H9 (cell line): ENCODE measurements around the gene CACNB3. TPM values are rescaled to one million over a fixed set of nuclear protein-coding genes. Genes with fewer than 3 reads are reported as not detected.

ENCODE experiments used
- DNase-seq: peaks from one replicate; pipeline ENCODE4 v3.0.0-alpha.2; 2017
- H2AFZ ChIP-seq: one replicate; pipeline ENCODE4 v1.6.1; 2013; ENCODE audit warnings: mild to moderate bottlenecking, low read length, control low read depth, moderate library complexity
- H2AK5ac ChIP-seq: 2 replicates; pipeline ENCODE4 v1.6.1; 2013; ENCODE audit warnings: low read length, control low read depth, mixed read lengths; ENCODE audit not compliant: insufficient read length
- H2BK120ac ChIP-seq: one replicate; pipeline ENCODE4 v1.6.1; 2013; ENCODE audit warnings: low read depth, mild to moderate bottlenecking, low read length, control low read depth, inconsistent platforms; ENCODE audit not compliant: poor library complexity, severe bottlenecking
- H2BK12ac ChIP-seq: 2 replicates; pipeline ENCODE4 v1.6.1; 2013; ENCODE audit warnings: low read length, control low read depth, mixed read lengths, low read depth; ENCODE audit not compliant: insufficient read length
- H2BK15ac ChIP-seq: 2 replicates; pipeline ENCODE4 v1.6.1; 2013; ENCODE audit warnings: low read depth, low read length, control low read depth
- H2BK20ac ChIP-seq: one replicate; pipeline ENCODE4 v1.6.1; 2013; ENCODE audit warnings: low read depth, mild to moderate bottlenecking, low read length, control low read depth, inconsistent platforms; ENCODE audit not compliant: poor library complexity, severe bottlenecking
- H2BK5ac ChIP-seq: 2 replicates; pipeline ENCODE4 v1.6.1; 2013; ENCODE audit warnings: low read length, control low read depth, mixed read lengths; ENCODE audit not compliant: insufficient read length
- H3K14ac ChIP-seq: 2 replicates; pipeline ENCODE4 v1.6.1; 2013; ENCODE audit warnings: low read length, control low read depth; ENCODE audit not compliant: insufficient read depth
- H3K18ac ChIP-seq: 2 replicates; pipeline ENCODE4 v1.6.1; 2013; ENCODE audit warnings: low read depth, mild to moderate bottlenecking, mixed read lengths, low read length, control low read depth; ENCODE audit not compliant: insufficient read length
- H3K23ac ChIP-seq: 2 replicates; pipeline ENCODE4 v1.6.1; 2013; ENCODE audit warnings: low read length, control low read depth, mixed read lengths, low read depth; ENCODE audit not compliant: insufficient read length
- H3K23me2 ChIP-seq: 2 replicates; pipeline ENCODE4 v1.6.1; 2013; ENCODE audit warnings: low read depth, mild to moderate bottlenecking, mixed read lengths, low read length, control low read depth; ENCODE audit not compliant: insufficient read length, poor library complexity, severe bottlenecking
- H3K27ac ChIP-seq: 2 replicates; pipeline ENCODE4 v1.5.1; 2013; ENCODE audit warnings: low read length, control low read depth, mixed read lengths, low read depth; ENCODE audit not compliant: insufficient read length
- H3K27me3 ChIP-seq: 2 replicates; pipeline ENCODE4 v1.6.1; 2013; ENCODE audit warnings: low read length, control low read depth, inconsistent platforms; ENCODE audit not compliant: insufficient read depth
- H3K4ac ChIP-seq: 2 replicates; pipeline ENCODE4 v1.6.1; 2013; ENCODE audit warnings: low read depth, mild to moderate bottlenecking, control low read depth, inconsistent platforms, low read length, moderate library complexity
- H3K4me1 ChIP-seq: 2 replicates; pipeline ENCODE4 v1.6.1; 2013; ENCODE audit warnings: low read length, control low read depth, inconsistent platforms; ENCODE audit not compliant: insufficient read depth
- H3K4me2 ChIP-seq: 2 replicates; pipeline ENCODE4 v1.6.1; 2013; ENCODE audit warnings: low read length, control low read depth, mixed read lengths; ENCODE audit not compliant: insufficient read length, insufficient read depth
- H3K56ac ChIP-seq: 2 replicates; pipeline ENCODE4 v1.6.1; 2013; ENCODE audit warnings: low read depth, mild to moderate bottlenecking, mixed read lengths, low read length, control low read depth; ENCODE audit not compliant: insufficient read length
- H3K79me1 ChIP-seq: 2 replicates; pipeline ENCODE4 v1.6.1; 2013; ENCODE audit warnings: low read depth, mild to moderate bottlenecking, moderate library complexity, low read length, control low read depth, inconsistent platforms; ENCODE audit not compliant: insufficient read depth, poor library complexity, severe bottlenecking
- H3K79me2 ChIP-seq: 2 replicates; pipeline ENCODE4 v1.6.1; 2013; ENCODE audit warnings: low read length, control low read depth, inconsistent platforms; ENCODE audit not compliant: insufficient read depth
- H3K9ac ChIP-seq: 2 replicates; pipeline ENCODE4 v1.6.1; 2013; ENCODE audit warnings: low read length, control low read depth, mixed read lengths; ENCODE audit not compliant: insufficient read length; ENCODE audit errors: extremely low read depth
- H3K9me3 ChIP-seq: one replicate; pipeline ENCODE4 v1.6.1; 2013; ENCODE audit warnings: low read depth, low read length, inconsistent platforms; ENCODE audit not compliant: control insufficient read depth
- H3T11ph ChIP-seq: one replicate; pipeline ENCODE4 v1.6.1; 2013; ENCODE audit warnings: mild to moderate bottlenecking, low read length, control low read depth, inconsistent platforms
- H4K20me1 ChIP-seq: one replicate; pipeline ENCODE4 v1.6.1; 2013; ENCODE audit not compliant: control insufficient read depth, insufficient read length, insufficient read depth
- H4K5ac ChIP-seq: 2 replicates; pipeline ENCODE4 v1.6.1; 2013; ENCODE audit warnings: low read depth, mild to moderate bottlenecking, mixed read lengths, low read length, control low read depth; ENCODE audit not compliant: insufficient read length
- H4K8ac ChIP-seq: replicated peaks from 2 replicates; pipeline ENCODE4 v1.6.1; 2013; ENCODE audit warnings: low read length, control low read depth, mixed read lengths, low read depth; ENCODE audit not compliant: insufficient read length
- H4K91ac ChIP-seq: 2 replicates; pipeline ENCODE4 v1.6.1; 2013; ENCODE audit warnings: low read depth, mild to moderate bottlenecking, moderate library complexity, mixed read lengths, low read length, control low read depth; ENCODE audit not compliant: insufficient read length
- H3K27ac Mint-ChIP-seq, 3 experiments: 2 replicates in 2 of 3; 3 replicates in 1 of 3; pipeline ENCODE4 v1.8.0; 2020 to 2021; ENCODE audit warnings: mixed read lengths in 3 of 3, mild to moderate bottlenecking in 1 of 3, moderate library complexity in 1 of 3
- H3K27me3 Mint-ChIP-seq: 2 replicates; pipeline ENCODE4 v1.8.0; 2021; ENCODE audit warnings: low read depth, mild to moderate bottlenecking, moderate library complexity, mixed read lengths
- H3K36me3 Mint-ChIP-seq, 3 experiments: 2 replicates in 2 of 3; 3 replicates in 1 of 3; pipeline ENCODE4 v1.8.0; 2020 to 2021; ENCODE audit warnings: low read depth in 3 of 3, mixed read lengths in 3 of 3; ENCODE audit not compliant: insufficient read depth in 1 of 3
- H3K4me1 Mint-ChIP-seq, 2 experiments: 2 replicates each; pipeline ENCODE4 v1.8.0; 2020; ENCODE audit warnings: mixed read lengths in 2 of 2
- H3K4me3 Mint-ChIP-seq, 2 experiments: 2 replicates in 1 of 2; 3 replicates in 1 of 2; pipeline ENCODE4 v1.8.0; 2020 to 2021; ENCODE audit warnings: mild to moderate bottlenecking in 2 of 2, mixed read lengths in 2 of 2, moderate library complexity in 1 of 2
- H3K9me3 Mint-ChIP-seq, 2 experiments: 2 replicates in 1 of 2; 3 replicates in 1 of 2; pipeline ENCODE4 v1.8.0; 2020; ENCODE audit warnings: mild to moderate bottlenecking in 2 of 2, mixed read lengths in 2 of 2, moderate library complexity in 1 of 2
- WGBS: extraction: QIAGEN DNeasy Blood & Tissue Kit; methylation state at CpG from one replicate; pipeline ENCODE4 v1.1.7; 2013; ENCODE audit warnings: missing lambda C conversion rate, low lambda C conversion rate, mixed read lengths; ENCODE audit not compliant: insufficient read length; ENCODE audit errors: extremely low coverage; 5-methylcytosine and 5-hydroxymethylcytosine counted together
- total RNA-seq: library from RNA; stranded (reverse); gene quantifications from 2 replicates; pipeline ENCODE4 v1.2.1, GENCODE V29; 2021
- TF ChIP-seq, protein P1 (sequence below): fragments of 200-600 bp; sonication (generic); conservative IDR thresholded peaks from 3 replicates; pipeline ENCODE4 v1.8.0; 2021; ENCODE audit warnings: antibody characterized with exemption, mild to moderate bottlenecking

Gene CACNB3
- total RNA-seq, 1 experiment from 2014 or later, result 35.1 TPM

DNA sequence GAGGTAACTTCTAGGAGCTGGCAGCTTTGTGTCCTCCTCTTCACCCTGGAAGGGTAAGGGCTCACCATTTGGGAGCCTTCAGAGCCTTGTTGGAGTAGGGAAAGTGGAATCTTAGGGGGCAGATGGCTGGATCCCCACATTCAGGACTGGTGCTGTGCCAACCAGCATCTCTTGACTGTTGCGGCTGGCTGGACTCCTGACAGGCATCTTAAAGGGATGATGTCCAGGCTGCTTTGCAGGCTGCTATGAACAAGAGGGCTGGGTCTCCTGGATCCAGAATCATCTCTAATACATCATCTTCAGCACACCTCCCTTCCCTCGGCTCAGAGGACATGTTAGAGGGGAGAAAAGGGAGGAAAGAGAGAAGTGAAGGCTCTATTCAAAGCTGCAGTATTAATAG lies 4.4 kb downstream of the CACNB3 start:
- Histone ChIP-seq H2BK120ac (no peak overlapping the region), H3K23me2 (peaks cover 9% of the 10 kb centered on the region), H2BK15ac (no peak overlapping the region), H3K9ac (no peak overlapping the region), H2AK5ac (no peak overlapping the region), H3K27me3 (peaks cover 5% of the 10 kb centered on the region; the same call in 1 of the 2 replicates), H3K27ac (no peak overlapping the region), H3K56ac (no peak overlapping the region), H3K79me2 (no peaks in the 10 kb centered on the region), H4K20me1 (no peaks in the 10 kb centered on the region), H4K91ac (no peak overlapping the region), H3T11ph (no peak overlapping the region), H3K4me1 (no peaks in the 10 kb centered on the region), H2BK5ac (no peak overlapping the region), H3K79me1 (no peaks in the 10 kb centered on the region), H2BK20ac (no peak overlapping the region), H3K4ac (no peak overlapping the region), H3K23ac (no peak overlapping the region), H4K5ac (no peak overlapping the region), H2AFZ (no peak overlapping the region), H4K8ac (no peak overlapping the region), H3K14ac (no peak overlapping the region), H3K4me2 (no peak overlapping the region), H2BK12ac (no peak overlapping the region), H3K9me3 (no peaks in the 10 kb centered on the region), H3K18ac (no peak overlapping the region)
- Mint-ChIP-seq H3K36me3 (peaks cover 2 to 43% (median 22%) of the 10 kb centered on the region in 3 experiments; a peak in 5 of 7 replicates), H3K4me3 (no peak overlapping the region), H3K27me3 (peaks cover 16% of the 10 kb centered on the region), H3K27ac (0 out of 7 replicates have a peak overlapping the region, but pooled peaks of 1 of the 3 experiments have one; percentile 18), H3K9me3 (no peaks in the 10 kb centered on the region), H3K4me1 (peaks cover 35 to 45% of the 10 kb centered on the region in 2 experiments)
- DNase-seq, result no peak
- TF ChIP-seq, protein P1, sequence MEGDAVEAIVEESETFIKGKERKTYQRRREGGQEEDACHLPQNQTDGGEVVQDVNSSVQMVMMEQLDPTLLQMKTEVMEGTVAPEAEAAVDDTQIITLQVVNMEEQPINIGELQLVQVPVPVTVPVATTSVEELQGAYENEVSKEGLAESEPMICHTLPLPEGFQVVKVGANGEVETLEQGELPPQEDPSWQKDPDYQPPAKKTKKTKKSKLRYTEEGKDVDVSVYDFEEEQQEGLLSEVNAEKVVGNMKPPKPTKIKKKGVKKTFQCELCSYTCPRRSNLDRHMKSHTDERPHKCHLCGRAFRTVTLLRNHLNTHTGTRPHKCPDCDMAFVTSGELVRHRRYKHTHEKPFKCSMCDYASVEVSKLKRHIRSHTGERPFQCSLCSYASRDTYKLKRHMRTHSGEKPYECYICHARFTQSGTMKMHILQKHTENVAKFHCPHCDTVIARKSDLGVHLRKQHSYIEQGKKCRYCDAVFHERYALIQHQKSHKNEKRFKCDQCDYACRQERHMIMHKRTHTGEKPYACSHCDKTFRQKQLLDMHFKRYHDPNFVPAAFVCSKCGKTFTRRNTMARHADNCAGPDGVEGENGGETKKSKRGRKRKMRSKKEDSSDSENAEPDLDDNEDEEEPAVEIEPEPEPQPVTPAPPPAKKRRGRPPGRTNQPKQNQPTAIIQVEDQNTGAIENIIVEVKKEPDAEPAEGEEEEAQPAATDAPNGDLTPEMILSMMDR, result no peak
- no CpG with 5 or more reads among the region's 2 CpGs for WGBS
